H9 (cell line): ENCODE data around the gene GAD2. TPM values are rescaled to one million over a fixed set of nuclear protein-coding genes. Genes with fewer than 3 reads are reported as not detected.

Experiments used
- DNase-seq: peaks from one replicate; pipeline ENCODE4 v3.0.0-alpha.2; 2017
- H2AFZ ChIP-seq: one replicate; pipeline ENCODE4 v1.6.1; 2013; ENCODE audit warnings: mild to moderate bottlenecking, low read length, control low read depth, moderate library complexity
- H2AK5ac ChIP-seq: 2 replicates; pipeline ENCODE4 v1.6.1; 2013; ENCODE audit warnings: low read length, control low read depth, mixed read lengths; ENCODE audit not compliant: insufficient read length
- H2BK120ac ChIP-seq: one replicate; pipeline ENCODE4 v1.6.1; 2013; ENCODE audit warnings: low read depth, mild to moderate bottlenecking, low read length, control low read depth, inconsistent platforms; ENCODE audit not compliant: poor library complexity, severe bottlenecking
- H2BK12ac ChIP-seq: 2 replicates; pipeline ENCODE4 v1.6.1; 2013; ENCODE audit warnings: low read length, control low read depth, mixed read lengths, low read depth; ENCODE audit not compliant: insufficient read length
- H2BK15ac ChIP-seq: 2 replicates; pipeline ENCODE4 v1.6.1; 2013; ENCODE audit warnings: low read depth, low read length, control low read depth
- H2BK20ac ChIP-seq: one replicate; pipeline ENCODE4 v1.6.1; 2013; ENCODE audit warnings: low read depth, mild to moderate bottlenecking, low read length, control low read depth, inconsistent platforms; ENCODE audit not compliant: poor library complexity, severe bottlenecking
- H2BK5ac ChIP-seq: 2 replicates; pipeline ENCODE4 v1.6.1; 2013; ENCODE audit warnings: low read length, control low read depth, mixed read lengths; ENCODE audit not compliant: insufficient read length
- H3K14ac ChIP-seq: 2 replicates; pipeline ENCODE4 v1.6.1; 2013; ENCODE audit warnings: low read length, control low read depth; ENCODE audit not compliant: insufficient read depth
- H3K18ac ChIP-seq: 2 replicates; pipeline ENCODE4 v1.6.1; 2013; ENCODE audit warnings: low read depth, mild to moderate bottlenecking, mixed read lengths, low read length, control low read depth; ENCODE audit not compliant: insufficient read length
- H3K23ac ChIP-seq: 2 replicates; pipeline ENCODE4 v1.6.1; 2013; ENCODE audit warnings: low read length, control low read depth, mixed read lengths, low read depth; ENCODE audit not compliant: insufficient read length
- H3K23me2 ChIP-seq: 2 replicates; pipeline ENCODE4 v1.6.1; 2013; ENCODE audit warnings: low read depth, mild to moderate bottlenecking, mixed read lengths, low read length, control low read depth; ENCODE audit not compliant: insufficient read length, poor library complexity, severe bottlenecking
- H3K27ac ChIP-seq: 2 replicates; pipeline ENCODE4 v1.5.1; 2013; ENCODE audit warnings: low read length, control low read depth, mixed read lengths, low read depth; ENCODE audit not compliant: insufficient read length
- H3K27me3 ChIP-seq: 2 replicates; pipeline ENCODE4 v1.6.1; 2013; ENCODE audit warnings: low read length, control low read depth, inconsistent platforms; ENCODE audit not compliant: insufficient read depth
- H3K4ac ChIP-seq: 2 replicates; pipeline ENCODE4 v1.6.1; 2013; ENCODE audit warnings: low read depth, mild to moderate bottlenecking, control low read depth, inconsistent platforms, low read length, moderate library complexity
- H3K4me1 ChIP-seq: 2 replicates; pipeline ENCODE4 v1.6.1; 2013; ENCODE audit warnings: low read length, control low read depth, inconsistent platforms; ENCODE audit not compliant: insufficient read depth
- H3K4me2 ChIP-seq: 2 replicates; pipeline ENCODE4 v1.6.1; 2013; ENCODE audit warnings: low read length, control low read depth, mixed read lengths; ENCODE audit not compliant: insufficient read length, insufficient read depth
- H3K56ac ChIP-seq: 2 replicates; pipeline ENCODE4 v1.6.1; 2013; ENCODE audit warnings: low read depth, mild to moderate bottlenecking, mixed read lengths, low read length, control low read depth; ENCODE audit not compliant: insufficient read length
- H3K79me1 ChIP-seq: 2 replicates; pipeline ENCODE4 v1.6.1; 2013; ENCODE audit warnings: low read depth, mild to moderate bottlenecking, moderate library complexity, low read length, control low read depth, inconsistent platforms; ENCODE audit not compliant: insufficient read depth, poor library complexity, severe bottlenecking
- H3K79me2 ChIP-seq: 2 replicates; pipeline ENCODE4 v1.6.1; 2013; ENCODE audit warnings: low read length, control low read depth, inconsistent platforms; ENCODE audit not compliant: insufficient read depth
- H3K9ac ChIP-seq: 2 replicates; pipeline ENCODE4 v1.6.1; 2013; ENCODE audit warnings: low read length, control low read depth, mixed read lengths; ENCODE audit not compliant: insufficient read length; ENCODE audit errors: extremely low read depth
- H3K9me3 ChIP-seq: one replicate; pipeline ENCODE4 v1.6.1; 2013; ENCODE audit warnings: low read depth, low read length, inconsistent platforms; ENCODE audit not compliant: control insufficient read depth
- H3T11ph ChIP-seq: one replicate; pipeline ENCODE4 v1.6.1; 2013; ENCODE audit warnings: mild to moderate bottlenecking, low read length, control low read depth, inconsistent platforms
- H4K20me1 ChIP-seq: one replicate; pipeline ENCODE4 v1.6.1; 2013; ENCODE audit not compliant: control insufficient read depth, insufficient read length, insufficient read depth
- H4K5ac ChIP-seq: 2 replicates; pipeline ENCODE4 v1.6.1; 2013; ENCODE audit warnings: low read depth, mild to moderate bottlenecking, mixed read lengths, low read length, control low read depth; ENCODE audit not compliant: insufficient read length
- H4K8ac ChIP-seq: replicated peaks from 2 replicates; pipeline ENCODE4 v1.6.1; 2013; ENCODE audit warnings: low read length, control low read depth, mixed read lengths, low read depth; ENCODE audit not compliant: insufficient read length
- H4K91ac ChIP-seq: 2 replicates; pipeline ENCODE4 v1.6.1; 2013; ENCODE audit warnings: low read depth, mild to moderate bottlenecking, moderate library complexity, mixed read lengths, low read length, control low read depth; ENCODE audit not compliant: insufficient read length
- H3K27ac Mint-ChIP-seq, 3 experiments: 2 replicates in 2 of 3; 3 replicates in 1 of 3; pipeline ENCODE4 v1.8.0; 2020 to 2021; ENCODE audit warnings: mixed read lengths in 3 of 3, mild to moderate bottlenecking in 1 of 3, moderate library complexity in 1 of 3
- H3K27me3 Mint-ChIP-seq: 2 replicates; pipeline ENCODE4 v1.8.0; 2021; ENCODE audit warnings: low read depth, mild to moderate bottlenecking, moderate library complexity, mixed read lengths
- H3K36me3 Mint-ChIP-seq, 3 experiments: 2 replicates in 2 of 3; 3 replicates in 1 of 3; pipeline ENCODE4 v1.8.0; 2020 to 2021; ENCODE audit warnings: low read depth in 3 of 3, mixed read lengths in 3 of 3; ENCODE audit not compliant: insufficient read depth in 1 of 3
- H3K4me1 Mint-ChIP-seq, 2 experiments: 2 replicates each; pipeline ENCODE4 v1.8.0; 2020; ENCODE audit warnings: mixed read lengths in 2 of 2
- H3K4me3 Mint-ChIP-seq, 2 experiments: 2 replicates in 1 of 2; 3 replicates in 1 of 2; pipeline ENCODE4 v1.8.0; 2020 to 2021; ENCODE audit warnings: mild to moderate bottlenecking in 2 of 2, mixed read lengths in 2 of 2, moderate library complexity in 1 of 2
- H3K9me3 Mint-ChIP-seq, 2 experiments: 2 replicates in 1 of 2; 3 replicates in 1 of 2; pipeline ENCODE4 v1.8.0; 2020; ENCODE audit warnings: mild to moderate bottlenecking in 2 of 2, mixed read lengths in 2 of 2, moderate library complexity in 1 of 2
- WGBS: extraction: QIAGEN DNeasy Blood & Tissue Kit; methylation state at CpG from one replicate; pipeline ENCODE4 v1.1.7; 2013; ENCODE audit warnings: missing lambda C conversion rate, low lambda C conversion rate, mixed read lengths; ENCODE audit not compliant: insufficient read length; ENCODE audit errors: extremely low coverage; 5-methylcytosine and 5-hydroxymethylcytosine counted together
- total RNA-seq: library from RNA; stranded (reverse); gene quantifications from 2 replicates; pipeline ENCODE4 v1.2.1, GENCODE V29; 2021
- TF ChIP-seq, protein P1 (sequence below): fragments of 200-600 bp; sonication (generic); conservative IDR thresholded peaks from 3 replicates; pipeline ENCODE4 v1.8.0; 2021; ENCODE audit warnings: antibody characterized with exemption, mild to moderate bottlenecking

GAD2 gene
- total RNA-seq, 1 experiment from 2014 or later, result 2.0 TPM

DNA sequence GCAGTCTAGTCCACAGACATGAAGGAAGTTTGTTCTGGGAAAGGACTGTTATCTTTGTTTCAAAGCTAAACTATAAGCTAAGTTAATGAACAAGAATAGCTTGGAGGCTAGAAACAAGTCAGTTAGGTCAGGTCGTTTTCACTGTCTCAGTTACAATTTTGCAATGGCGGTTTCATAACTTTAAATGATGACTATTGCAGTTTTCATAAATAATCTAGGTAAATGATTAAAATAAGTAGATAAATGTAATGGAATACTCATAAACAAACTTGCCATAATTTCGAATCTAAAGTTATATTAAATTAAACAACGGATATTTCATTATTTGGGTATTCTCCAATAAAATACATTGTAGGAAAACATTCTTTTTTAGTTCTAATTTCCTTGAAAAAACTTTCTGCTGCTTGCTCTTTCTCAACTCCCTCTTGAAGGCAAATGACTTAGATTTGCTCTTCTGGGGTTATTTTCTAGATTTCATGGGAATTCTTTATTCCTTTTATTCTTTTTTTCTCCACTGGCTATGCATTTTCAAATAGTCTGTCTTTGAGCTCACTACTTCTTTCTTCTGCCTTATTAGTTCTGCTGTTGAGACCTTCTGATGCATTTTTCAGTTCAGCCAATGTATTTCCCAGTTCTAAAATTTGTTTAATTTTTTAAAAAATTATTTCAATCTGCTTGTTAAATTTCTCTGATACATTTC lies 117.8 kb downstream of the GAD2 start:
- Histone ChIP-seq H3K18ac (no peak overlapping the region), H2BK5ac (no peak overlapping the region), H3K4ac (no peak overlapping the region), H3K27ac (no peak overlapping the region), H4K5ac (no peak overlapping the region), H2AK5ac (no peak overlapping the region), H3K14ac (no peak overlapping the region), H3K79me2 (no peaks in the 10 kb centered on the region), H3K56ac (no peak overlapping the region), H3K9me3 (no peaks in the 10 kb centered on the region), H4K20me1 (no peaks in the 10 kb centered on the region), H3K9ac (no peak overlapping the region), H4K8ac (no peak overlapping the region), H2AFZ (no peak overlapping the region), H2BK15ac (no peak overlapping the region), H3K4me2 (no peak overlapping the region), H4K91ac (no peak overlapping the region), H2BK12ac (no peak overlapping the region), H3K27me3 (no peaks in the 10 kb centered on the region), H3K4me1 (no peaks in the 10 kb centered on the region), H3K23me2 (no peaks in the 10 kb centered on the region), H2BK20ac (no peak overlapping the region), H3T11ph (no peak overlapping the region), H3K79me1 (no peaks in the 10 kb centered on the region), H3K23ac (no peak overlapping the region), H2BK120ac (no peak overlapping the region)
- H3K4me1 Mint-ChIP-seq, result peaks cover 3% of the 10 kb centered on the region in 2 experiments; a peak in 2 of 4 replicates
- TF ChIP-seq, protein P1, sequence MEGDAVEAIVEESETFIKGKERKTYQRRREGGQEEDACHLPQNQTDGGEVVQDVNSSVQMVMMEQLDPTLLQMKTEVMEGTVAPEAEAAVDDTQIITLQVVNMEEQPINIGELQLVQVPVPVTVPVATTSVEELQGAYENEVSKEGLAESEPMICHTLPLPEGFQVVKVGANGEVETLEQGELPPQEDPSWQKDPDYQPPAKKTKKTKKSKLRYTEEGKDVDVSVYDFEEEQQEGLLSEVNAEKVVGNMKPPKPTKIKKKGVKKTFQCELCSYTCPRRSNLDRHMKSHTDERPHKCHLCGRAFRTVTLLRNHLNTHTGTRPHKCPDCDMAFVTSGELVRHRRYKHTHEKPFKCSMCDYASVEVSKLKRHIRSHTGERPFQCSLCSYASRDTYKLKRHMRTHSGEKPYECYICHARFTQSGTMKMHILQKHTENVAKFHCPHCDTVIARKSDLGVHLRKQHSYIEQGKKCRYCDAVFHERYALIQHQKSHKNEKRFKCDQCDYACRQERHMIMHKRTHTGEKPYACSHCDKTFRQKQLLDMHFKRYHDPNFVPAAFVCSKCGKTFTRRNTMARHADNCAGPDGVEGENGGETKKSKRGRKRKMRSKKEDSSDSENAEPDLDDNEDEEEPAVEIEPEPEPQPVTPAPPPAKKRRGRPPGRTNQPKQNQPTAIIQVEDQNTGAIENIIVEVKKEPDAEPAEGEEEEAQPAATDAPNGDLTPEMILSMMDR, result no peak
- WGBS, result no CpG with 5 or more reads among the region's 4 CpGs
- no peaks in the 10 kb centered on the region for H3K27me3 Mint-ChIP-seq
- no peak overlapping the region for H3K4me3 Mint-ChIP-seq
- DNase-seq, result no peak
- H3K36me3 Mint-ChIP-seq, result no peaks in the 10 kb centered on the region
- H3K9me3 Mint-ChIP-seq, result peaks cover 0 to 3% of the 10 kb centered on the region in 2 experiments; a peak in 3 of 5 replicates
- no peak overlapping the region for H3K27ac Mint-ChIP-seq
